HepG2 (cell line): Measurements from ENCODE around the gene TTC22. TPM values are rescaled to one million over a fixed set of nuclear protein-coding genes. Genes with fewer than 3 reads are reported as not detected.

Experiments used
- ESRRA ChIP-seq: sonication (generic); formaldehyde crosslinking; IDR thresholded peaks from 2 replicates; pipeline ENCODE4 v1.5.1; 2020; ENCODE audit warnings: mild to moderate bottlenecking, low read depth, missing genetic modification reagents
- EZH2 ChIP-seq: conservative IDR thresholded peaks from 2 replicates; pipeline ENCODE4 v1.6.1; 2012; ENCODE audit warnings: mild to moderate bottlenecking, low read depth, low read length, moderate library complexity
- FOXM1 ChIP-seq: sonication (generic); formaldehyde crosslinking; IDR thresholded peaks from 2 replicates; pipeline ENCODE4 v1.5.0; 2020; ENCODE audit warnings: missing genetic modification reagents
- HOMEZ ChIP-seq: IDR thresholded peaks from 2 replicates; pipeline ENCODE4 v1.6.1; 2016; ENCODE audit warnings: low read depth
- IRF1 ChIP-seq: sonication (generic); formaldehyde crosslinking; IDR thresholded peaks from 2 replicates; pipeline ENCODE4 v1.4.0; 2020; ENCODE audit warnings: low read depth, mild to moderate bottlenecking, missing genetic modification reagents
- IRF2 ChIP-seq: IDR thresholded peaks from 2 replicates; pipeline ENCODE4 v1.6.1; 2018; ENCODE audit warnings: missing genetic modification reagents, missing compliant biosample characterization
- IRF9 ChIP-seq: sonication (generic); formaldehyde crosslinking; IDR thresholded peaks from 2 replicates; pipeline ENCODE4 v1.8.0; 2022; ENCODE audit warnings: missing genetic modification reagents, mild to moderate bottlenecking, borderline replicate concordance
- IRX3 ChIP-seq: sonication (generic); formaldehyde crosslinking; IDR thresholded peaks from 2 replicates; pipeline ENCODE4 v1.8.1; 2023; ENCODE audit warnings: mild to moderate bottlenecking, low read depth, missing genetic modification reagents, borderline replicate concordance
- PATZ1 ChIP-seq: sonication (generic); formaldehyde crosslinking; IDR thresholded peaks from 2 replicates; pipeline ENCODE4 v1.4.0; 2020; ENCODE audit warnings: missing genetic modification reagents
- SALL1 ChIP-seq: sonication (generic); formaldehyde crosslinking; IDR thresholded peaks from 2 replicates; pipeline ENCODE4 v1.8.0; 2022; ENCODE audit warnings: mild to moderate bottlenecking, missing genetic modification reagents
- SOX13 ChIP-seq, 3 experiments: fragments of 450-650 bp in 1 of 3; sonication (generic) in 1 of 3; formaldehyde crosslinking in 1 of 3; IDR thresholded peaks in 2 of 3; conservative IDR thresholded peaks in 1 of 3; 2 replicates each; pipeline versions ENCODE4 v1.5.0 to v1.6.1; 2016 to 2020; ENCODE audit warnings: antibody characterized with exemption in 1 of 3, mild to moderate bottlenecking in 1 of 3, missing compliant biosample characterization in 1 of 3, missing genetic modification reagents in 1 of 3, moderate library complexity in 1 of 3
- ZMYM3 ChIP-seq: sonication (generic); formaldehyde crosslinking; IDR thresholded peaks from 2 replicates; pipeline ENCODE4 v1.5.1; 2020; ENCODE audit warnings: mild to moderate bottlenecking, missing genetic modification reagents
- ZNF343 ChIP-seq: sonication (generic); formaldehyde crosslinking; IDR thresholded peaks from 2 replicates; pipeline ENCODE4 v1.4.0; 2020; ENCODE audit warnings: mild to moderate bottlenecking, missing genetic modification reagents
- ZSCAN30 ChIP-seq: sonication (generic); formaldehyde crosslinking; IDR thresholded peaks from 2 replicates; pipeline ENCODE4 v1.5.0; 2020; ENCODE audit warnings: mild to moderate bottlenecking, missing genetic modification reagents
- polyA plus RNA-seq, 8 experiments: library from polyadenylated mRNA; depleted of rRNA in 3 of 8; stranded (reverse) in 7 of 8; unstranded in 1 of 8; fragments of >200 nt; fragmentation: Illumina TruSeq in 4 of 8; extraction: Trizol in 4 of 8; gene quantifications; 2 replicates each; pipeline versions ENCODE4 v1.2.1 to v1.2.3, GENCODE V29; 2011 to 2016; ENCODE audit warnings: low read depth in 4 of 8, missing spikeins in 1 of 8, mixed read lengths in 1 of 8; ENCODE audit not compliant: insufficient read depth in 1 of 8
- total RNA-seq, 5 experiments: library from RNA; depleted of rRNA; stranded (reverse); fragments of >200 nt; fragmentation: Illumina TruSeq; extraction: Trizol; gene quantifications; 2 replicates each; pipeline ENCODE4 v1.2.3, GENCODE V29; 2016; ENCODE audit warnings: low read depth in 1 of 5
- TF ChIP-seq, protein P1 (sequence below): sonication (generic); formaldehyde crosslinking; IDR thresholded peaks from 2 replicates; pipeline ENCODE4 v1.8.0; 2022; ENCODE audit warnings: mild to moderate bottlenecking, missing genetic modification reagents, borderline replicate concordance
- TF ChIP-seq, protein P2 (sequence below): sonication (generic); formaldehyde crosslinking; IDR thresholded peaks from 2 replicates; pipeline ENCODE4 v1.4.0; 2020; ENCODE audit warnings: mild to moderate bottlenecking, missing genetic modification reagents
- TF ChIP-seq, protein P3 (sequence below): sonication (generic); formaldehyde crosslinking; conservative IDR thresholded peaks from 2 replicates; pipeline ENCODE4 v1.8.0; 2022; ENCODE audit warnings: low read depth, missing genetic modification reagents

The TTC22 gene
- total and polyA plus RNA-seq, 2 of the 13 experiments (the other 11 are each of a cell fraction or from before 2014, with no cell fraction given): not detected

DNA sequence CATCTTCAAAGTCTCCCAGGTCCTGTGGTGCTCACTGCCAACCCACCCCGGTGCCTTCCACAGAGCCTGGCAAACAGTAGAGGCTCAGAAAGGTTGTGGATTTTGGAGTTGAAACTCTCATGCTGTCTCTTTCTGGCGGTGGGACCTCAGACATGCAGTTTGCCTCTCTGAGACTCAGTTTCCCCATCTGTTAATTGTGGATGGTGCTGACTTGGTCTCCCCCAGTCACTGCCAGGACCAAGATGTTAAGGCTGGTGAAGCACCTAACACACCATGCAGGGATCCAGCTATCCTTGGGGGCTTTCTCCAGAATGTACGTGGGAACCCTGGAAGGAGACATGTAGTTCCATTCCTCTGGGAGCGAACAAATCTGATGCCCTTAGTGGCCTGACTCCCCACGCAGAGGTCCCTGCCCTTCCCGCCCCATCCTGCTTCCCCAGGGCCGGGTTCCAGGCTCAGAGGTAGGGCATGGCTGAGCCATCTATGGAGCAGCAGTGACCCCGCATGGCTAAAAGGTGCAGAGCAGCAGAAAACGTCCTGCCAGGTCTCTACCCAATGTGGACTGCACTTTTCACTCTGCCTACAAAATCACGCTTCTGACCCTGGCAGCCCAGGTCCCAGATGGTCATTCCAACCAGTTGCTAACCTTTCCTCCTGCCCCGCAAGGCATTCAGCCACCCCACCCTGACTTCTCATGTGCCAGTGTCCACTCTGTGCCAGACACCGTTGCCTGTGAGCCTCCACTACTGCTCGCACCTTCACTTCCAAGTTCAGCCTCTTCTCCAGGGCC, 9.2 kb upstream of the TTC22 start (continued):
- TF ChIP-seq, protein P1, sequence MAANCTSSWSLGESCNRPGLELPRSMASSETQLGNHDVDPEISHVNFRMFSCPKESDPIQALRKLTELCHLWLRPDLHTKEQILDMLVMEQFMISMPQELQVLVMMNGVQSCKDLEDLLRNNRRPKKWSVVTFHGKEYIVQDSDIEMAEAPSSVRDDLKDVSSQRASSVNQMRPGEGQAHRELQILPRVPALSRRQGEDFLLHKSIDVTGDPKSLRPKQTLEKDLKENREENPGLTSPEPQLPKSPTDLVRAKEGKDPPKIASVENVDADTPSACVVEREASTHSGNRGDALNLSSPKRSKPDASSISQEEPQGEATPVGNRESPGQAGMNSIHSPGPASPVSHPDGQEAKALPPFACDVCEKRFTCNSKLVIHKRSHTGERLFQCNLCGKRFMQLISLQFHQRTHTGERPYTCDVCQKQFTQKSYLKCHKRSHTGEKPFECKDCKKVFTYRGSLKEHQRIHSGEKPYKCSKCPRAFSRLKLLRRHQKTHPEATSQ (CRISPR knock-in tag): no peak
- TF ChIP-seq, protein P2, sequence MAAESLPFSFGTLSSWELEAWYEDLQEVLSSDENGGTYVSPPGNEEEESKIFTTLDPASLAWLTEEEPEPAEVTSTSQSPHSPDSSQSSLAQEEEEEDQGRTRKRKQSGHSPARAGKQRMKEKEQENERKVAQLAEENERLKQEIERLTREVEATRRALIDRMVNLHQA (CRISPR knock-in tag): no peak
- TF ChIP-seq EZH2 (no peak), HOMEZ (no peak), IRF9 (CRISPR knock-in tag) (no peak), PATZ1 (peak; percentile 48; the same call in 1 of the 2 replicates), IRF1 (CRISPR knock-in tag) (no peak), ESRRA (no peak), FOXM1 (CRISPR knock-in tag) (no peak), SOX13 (IDR thresholded peaks at IDR 0.05) (no peak), SOX13 (CRISPR knock-in tag; conservative IDR thresholded peaks at IDR 0.05 in 1 of 2, IDR thresholded peaks at IDR 0.05 in 1 of 2) (0 out of 4 replicates have a peak, but pooled peaks of 1 of the 2 experiments have one; percentile 19), SALL1 (CRISPR knock-in tag) (peak; percentile 65), IRX3 (CRISPR knock-in tag) (no peak), IRF2 (CRISPR knock-in tag) (0 out of 2 replicates have a peak, but pooled peaks have one; percentile 17), ZMYM3 (no peak), ZNF343 (CRISPR knock-in tag) (0 out of 2 replicates have a peak, but pooled peaks have one; percentile 68), ZSCAN30 (no peak)
- TF ChIP-seq, protein P3, sequence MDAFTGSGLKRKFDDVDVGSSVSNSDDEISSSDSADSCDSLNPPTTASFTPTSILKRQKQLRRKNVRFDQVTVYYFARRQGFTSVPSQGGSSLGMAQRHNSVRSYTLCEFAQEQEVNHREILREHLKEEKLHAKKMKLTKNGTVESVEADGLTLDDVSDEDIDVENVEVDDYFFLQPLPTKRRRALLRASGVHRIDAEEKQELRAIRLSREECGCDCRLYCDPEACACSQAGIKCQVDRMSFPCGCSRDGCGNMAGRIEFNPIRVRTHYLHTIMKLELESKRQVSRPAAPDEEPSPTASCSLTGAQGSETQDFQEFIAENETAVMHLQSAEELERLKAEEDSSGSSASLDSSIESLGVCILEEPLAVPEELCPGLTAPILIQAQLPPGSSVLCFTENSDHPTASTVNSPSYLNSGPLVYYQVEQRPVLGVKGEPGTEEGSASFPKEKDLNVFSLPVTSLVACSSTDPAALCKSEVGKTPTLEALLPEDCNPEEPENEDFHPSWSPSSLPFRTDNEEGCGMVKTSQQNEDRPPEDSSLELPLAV (CRISPR knock-in tag): no peak
